GM18526 (cell line): Measurements from ENCODE around the gene RRAS2.

ENCODE experiments used
- POLR2A ChIP-seq: IDR thresholded peaks from 3 replicates; pipeline ENCODE4 v1.6.1; 2011; ENCODE audit not compliant: insufficient read length; ENCODE audit errors: extremely low read depth

RRAS2 gene

DNA sequence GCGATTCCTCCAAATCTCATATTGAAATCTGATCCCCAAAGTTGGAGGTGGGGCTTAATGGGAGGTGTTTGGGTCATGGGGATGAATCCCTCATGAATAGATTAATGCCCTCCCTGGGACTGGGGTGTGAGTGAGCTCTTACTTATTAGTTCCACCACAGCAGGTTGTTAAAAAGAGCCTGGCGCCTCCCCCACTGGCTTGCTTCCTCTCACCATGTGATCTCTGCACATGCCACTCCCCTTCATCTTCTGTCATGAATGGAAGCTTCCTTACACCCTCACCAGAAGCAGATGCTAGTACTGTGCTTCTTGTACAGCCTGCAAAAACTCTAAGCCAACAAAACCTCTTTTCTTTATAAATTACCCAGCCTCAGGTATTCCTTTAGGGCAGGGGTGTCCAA is 8.8 kb downstream of the RRAS2 start:
- TF ChIP-seq POLR2A, result no peak

DNA sequence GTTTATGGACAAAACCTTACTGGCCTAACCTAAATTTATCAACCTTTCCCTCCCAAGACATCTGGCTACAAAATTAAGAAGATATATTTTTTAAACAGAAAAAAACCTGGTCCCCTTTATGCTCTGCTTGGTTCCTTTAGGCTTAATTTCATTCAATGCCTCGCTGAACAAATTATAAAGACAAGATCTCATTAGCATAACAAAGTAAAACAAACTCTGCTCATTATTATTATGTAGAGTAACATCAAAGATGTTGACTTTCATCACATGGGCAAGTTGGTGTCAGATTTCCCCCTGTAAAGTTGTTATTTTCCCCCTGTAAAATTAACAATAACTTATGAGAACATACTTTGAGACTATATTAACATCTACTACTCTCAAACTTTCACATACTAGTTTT is 11.0 kb downstream of the RRAS2 start:
- no peak for TF ChIP-seq POLR2A

DNA sequence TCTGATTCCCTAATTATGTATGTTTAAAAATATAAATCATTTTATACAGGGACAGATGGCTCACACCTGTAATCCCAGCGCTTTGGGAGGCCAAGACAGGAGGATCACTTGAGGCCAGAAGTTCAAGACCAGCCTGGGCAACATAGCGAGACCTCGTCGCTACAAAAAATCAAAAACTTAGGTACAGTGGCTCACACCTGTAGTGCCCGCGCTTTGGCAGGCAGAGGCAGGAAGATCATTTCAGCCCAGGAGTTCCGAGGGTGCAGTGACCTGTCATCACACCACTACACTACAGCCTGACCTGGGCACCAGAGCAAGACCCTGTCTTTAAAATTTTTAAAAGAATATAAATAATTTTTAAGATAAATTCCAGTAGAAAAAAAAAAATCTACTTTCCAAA is 11.5 kb downstream of the RRAS2 start:
- TF ChIP-seq POLR2A, result no peak

- TF ChIP-seq POLR2A, result no peak
Observed at GRCh38 chr11:14346303-14346955, 12.6 kb downstream of the RRAS2 start.

GRCh38 chr11:14345668-14346067 is 13.3 kb downstream of the RRAS2 start:
- no peak for TF ChIP-seq POLR2A

DNA sequence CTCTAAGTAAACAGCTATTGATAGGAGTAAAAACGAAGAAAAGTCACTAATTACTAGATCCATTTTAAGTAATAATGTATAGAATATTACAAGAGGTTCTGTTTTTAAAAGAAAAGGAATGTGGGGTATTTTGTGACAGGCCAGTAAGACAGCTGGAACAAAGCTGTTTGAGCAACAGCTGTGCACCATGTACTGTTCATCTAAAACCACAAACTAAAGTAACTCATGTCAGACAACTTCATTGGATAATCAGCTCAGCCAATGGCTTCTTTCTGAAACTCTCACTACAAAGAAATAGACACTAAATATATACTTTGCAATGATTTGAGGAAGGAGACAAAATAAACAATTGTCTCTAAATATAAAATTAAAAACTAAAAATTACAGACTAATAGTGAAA is 16.1 kb downstream of the RRAS2 start:
- no peak for TF ChIP-seq POLR2A

DNA sequence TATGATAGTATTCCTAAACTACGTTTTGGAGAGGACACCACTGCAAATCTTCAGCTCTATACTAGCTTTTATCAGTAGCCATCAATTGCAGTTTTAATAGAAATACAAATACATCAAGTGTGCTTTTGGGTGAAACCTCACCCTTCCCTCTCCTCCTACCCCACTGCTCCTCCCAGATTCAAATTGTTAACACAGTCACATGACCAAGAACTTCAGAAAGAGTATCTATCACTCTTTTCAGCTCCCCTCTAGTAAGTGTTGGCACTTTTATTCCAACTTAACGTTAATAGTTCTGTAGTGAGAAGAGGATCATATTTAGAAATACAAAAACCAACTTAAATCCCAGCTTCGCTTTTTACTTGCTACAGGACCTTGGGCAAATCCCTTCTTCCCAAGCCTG is 17.0 kb downstream of the RRAS2 start:
- no peak for TF ChIP-seq POLR2A

GRCh38 chr11:14340721-14341120 is 18.3 kb downstream of the RRAS2 start:
- no peak for TF ChIP-seq POLR2A

DNA sequence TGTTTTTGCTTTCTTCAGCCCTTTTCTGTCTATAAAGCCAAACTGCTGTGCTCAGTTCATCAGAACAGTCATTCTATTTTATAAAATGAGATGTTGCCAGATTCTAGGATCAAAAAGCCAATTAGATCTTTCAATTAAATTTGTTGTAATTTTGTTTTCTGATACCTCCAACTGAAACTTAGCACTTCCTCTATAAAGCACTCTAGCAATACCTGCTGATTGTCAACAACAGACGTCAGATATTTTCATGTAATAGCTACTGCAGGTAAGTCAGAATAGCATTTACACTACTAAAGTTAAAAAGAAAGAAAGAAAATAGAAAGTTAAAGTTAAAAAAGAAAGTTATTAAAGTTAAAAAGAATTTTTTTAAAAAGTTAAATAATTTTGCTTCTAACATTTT is 19.6 kb downstream of the RRAS2 start:
- no peak for TF ChIP-seq POLR2A

DNA sequence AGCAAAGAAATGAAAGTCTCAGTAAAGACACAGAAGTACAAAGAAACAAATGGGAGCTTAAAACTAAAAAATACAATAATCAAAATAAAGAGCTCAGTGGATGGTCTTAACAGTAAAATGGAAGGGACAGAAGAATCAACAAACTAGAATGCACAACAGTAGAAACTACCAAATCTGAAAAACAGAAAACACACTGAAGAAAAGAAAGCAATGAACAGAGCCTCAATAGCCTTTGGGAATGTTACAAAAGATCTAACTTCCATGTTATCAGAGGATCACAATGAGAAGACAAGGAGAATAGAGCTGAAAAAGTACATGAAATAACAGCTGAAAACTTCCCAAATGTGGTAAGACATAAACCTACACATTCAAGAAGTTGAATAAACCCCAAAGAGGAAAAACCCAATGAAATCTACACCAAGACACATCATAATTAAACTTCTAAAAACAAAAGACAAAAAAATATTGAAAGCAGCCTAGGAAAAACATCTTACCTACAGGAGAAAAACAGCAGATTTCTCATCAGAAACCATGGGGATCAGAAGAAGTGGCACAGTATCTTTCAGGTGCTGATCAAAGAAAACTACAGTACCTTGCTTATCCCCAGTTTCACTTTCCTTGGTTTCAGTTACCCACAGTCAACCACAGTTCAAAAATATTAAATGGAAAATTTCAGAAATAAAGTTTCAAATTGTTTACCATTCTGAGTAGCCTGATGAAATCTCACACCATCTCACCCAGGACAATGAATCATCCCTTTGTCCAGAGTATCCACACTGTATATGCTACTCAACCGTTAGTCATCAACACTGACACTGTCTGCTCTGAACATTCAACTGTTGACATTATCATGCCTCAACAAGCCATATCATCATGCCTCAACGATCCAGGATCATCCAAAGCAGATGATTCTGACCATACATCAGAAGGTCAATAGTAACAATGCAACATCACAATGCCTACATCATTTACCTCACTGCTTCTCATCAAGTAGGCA is 22.2 kb downstream of the RRAS2 start:
- no peak for TF ChIP-seq POLR2A

GRCh38 chr11:14335712-14336111 is 23.3 kb downstream of the RRAS2 start:
- no peak for TF ChIP-seq POLR2A

DNA sequence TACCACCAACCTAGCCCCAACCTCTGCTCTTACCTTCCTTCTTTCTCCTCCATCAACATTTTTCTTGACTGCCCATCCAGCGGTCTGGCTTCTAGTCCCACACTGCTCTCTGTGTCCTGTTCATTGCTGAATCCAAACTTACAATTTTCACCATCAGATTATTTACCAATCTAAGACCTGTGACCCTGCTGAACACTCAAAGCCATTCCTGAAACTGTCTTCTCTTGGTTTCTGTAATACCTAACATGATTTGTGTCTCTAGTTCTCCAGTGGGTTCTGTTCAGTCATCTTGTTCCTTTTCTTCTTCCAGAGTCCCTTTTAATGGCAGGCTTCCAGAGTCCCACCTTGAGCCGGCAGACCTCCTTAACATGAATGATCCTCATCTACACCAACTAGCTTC is 24.1 kb downstream of the RRAS2 start:
- TF ChIP-seq POLR2A, result no peak

- no peak for TF ChIP-seq POLR2A
Observed at GRCh38 chr11:14334192-14334591, 24.8 kb downstream of the RRAS2 start.

GRCh38 chr11:14331476-14332136 is 27.4 kb downstream of the RRAS2 start:
- TF ChIP-seq POLR2A, result no peak

DNA sequence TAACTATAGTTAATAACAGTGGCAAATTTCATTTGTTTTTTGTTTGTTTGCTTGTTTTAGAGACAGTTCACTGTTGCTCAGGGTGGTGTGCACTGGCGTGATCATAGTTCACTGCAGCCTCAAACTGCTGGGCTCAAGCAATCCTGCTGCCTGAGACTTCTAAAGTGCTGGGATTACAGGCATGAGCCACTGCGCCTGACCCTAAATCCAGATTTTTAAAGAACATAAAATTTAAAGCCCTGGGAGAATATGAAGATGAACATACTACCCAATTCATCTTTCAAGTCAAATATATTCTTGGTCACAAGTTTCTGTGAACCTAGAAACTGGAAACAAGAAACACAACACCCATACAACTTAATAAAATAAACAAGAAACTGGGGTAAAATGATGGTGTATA is 28.1 kb downstream of the RRAS2 start:
- TF ChIP-seq POLR2A, result no peak

GRCh38 chr11:14329702-14330101 is 29.3 kb downstream of the RRAS2 start:
- no peak for TF ChIP-seq POLR2A
